ENCODE data around the gene SGSM1.

- TF ChIP-seq, protein P1, sequence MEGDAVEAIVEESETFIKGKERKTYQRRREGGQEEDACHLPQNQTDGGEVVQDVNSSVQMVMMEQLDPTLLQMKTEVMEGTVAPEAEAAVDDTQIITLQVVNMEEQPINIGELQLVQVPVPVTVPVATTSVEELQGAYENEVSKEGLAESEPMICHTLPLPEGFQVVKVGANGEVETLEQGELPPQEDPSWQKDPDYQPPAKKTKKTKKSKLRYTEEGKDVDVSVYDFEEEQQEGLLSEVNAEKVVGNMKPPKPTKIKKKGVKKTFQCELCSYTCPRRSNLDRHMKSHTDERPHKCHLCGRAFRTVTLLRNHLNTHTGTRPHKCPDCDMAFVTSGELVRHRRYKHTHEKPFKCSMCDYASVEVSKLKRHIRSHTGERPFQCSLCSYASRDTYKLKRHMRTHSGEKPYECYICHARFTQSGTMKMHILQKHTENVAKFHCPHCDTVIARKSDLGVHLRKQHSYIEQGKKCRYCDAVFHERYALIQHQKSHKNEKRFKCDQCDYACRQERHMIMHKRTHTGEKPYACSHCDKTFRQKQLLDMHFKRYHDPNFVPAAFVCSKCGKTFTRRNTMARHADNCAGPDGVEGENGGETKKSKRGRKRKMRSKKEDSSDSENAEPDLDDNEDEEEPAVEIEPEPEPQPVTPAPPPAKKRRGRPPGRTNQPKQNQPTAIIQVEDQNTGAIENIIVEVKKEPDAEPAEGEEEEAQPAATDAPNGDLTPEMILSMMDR (conservative IDR thresholded peaks at IDR 0.05; ENCODE audit: low read length), result no peak
- TF ChIP-seq EZH2phosphoT487 (IDR thresholded peaks at IDR 0.05; ENCODE audit: borderline replicate concordance), result no peak
These were observed 41.5 kb downstream of the SGSM1 start for GRCh38 chr22:24847490-24847889.
